NB4 (cell line): Measurements from ENCODE around the gene CFAP92.

Source experiments
- DNase-seq: peaks from one replicate; pipeline ENCODE4 v3.0.0; 2010; ENCODE audit warnings: low read depth
- H3K4me3 ChIP-seq: one replicate; pipeline ENCODE4 v1.5.1; 2011; ENCODE audit warnings: mild to moderate bottlenecking, low read depth, low read length, moderate library complexity
- MAX ChIP-seq: IDR thresholded peaks from 2 replicates; pipeline ENCODE4 v1.6.1; 2011; ENCODE audit warnings: low read depth, low read length
- MYC ChIP-seq: IDR thresholded peaks from 2 replicates; pipeline ENCODE4 v1.6.1; 2011; ENCODE audit warnings: low read depth, low read length
- POLR2A ChIP-seq: IDR thresholded peaks from 2 replicates; pipeline ENCODE4 v1.6.1; 2011; ENCODE audit warnings: mild to moderate bottlenecking; ENCODE audit not compliant: insufficient read length; ENCODE audit errors: extremely low read depth
- TF ChIP-seq, protein P1 (sequence below): IDR thresholded peaks from one replicate; pipeline ENCODE4 v1.5.1; 2012; ENCODE audit warnings: low read depth, low read length

Gene CFAP92

DNA sequence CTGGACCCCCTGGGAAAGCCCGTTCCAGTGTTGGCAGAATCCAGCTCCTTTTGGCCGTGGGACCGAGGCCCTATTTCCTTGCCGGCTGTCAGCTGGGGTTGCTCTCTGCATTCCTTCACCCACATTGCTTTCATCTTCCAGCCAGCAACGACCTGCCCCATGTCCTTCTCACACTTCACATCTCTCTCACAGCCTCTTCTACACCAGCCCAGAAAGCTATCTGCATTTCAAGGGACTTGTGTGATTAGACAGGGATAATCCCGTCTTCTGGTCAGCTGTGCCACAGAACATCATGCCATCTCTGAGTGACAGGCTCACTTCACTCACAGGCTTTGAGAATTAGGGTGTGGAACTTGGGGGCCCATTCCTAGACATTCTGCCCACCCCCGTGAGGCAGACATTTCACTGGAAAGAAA is 23.6 kb upstream of the CFAP92 start:
- DNase-seq: no peak
- H3K4me3 ChIP-seq: no peak overlapping the region
- TF ChIP-seq POLR2A (no peak), MAX (no peak), MYC (no peak)
- TF ChIP-seq, protein P1, sequence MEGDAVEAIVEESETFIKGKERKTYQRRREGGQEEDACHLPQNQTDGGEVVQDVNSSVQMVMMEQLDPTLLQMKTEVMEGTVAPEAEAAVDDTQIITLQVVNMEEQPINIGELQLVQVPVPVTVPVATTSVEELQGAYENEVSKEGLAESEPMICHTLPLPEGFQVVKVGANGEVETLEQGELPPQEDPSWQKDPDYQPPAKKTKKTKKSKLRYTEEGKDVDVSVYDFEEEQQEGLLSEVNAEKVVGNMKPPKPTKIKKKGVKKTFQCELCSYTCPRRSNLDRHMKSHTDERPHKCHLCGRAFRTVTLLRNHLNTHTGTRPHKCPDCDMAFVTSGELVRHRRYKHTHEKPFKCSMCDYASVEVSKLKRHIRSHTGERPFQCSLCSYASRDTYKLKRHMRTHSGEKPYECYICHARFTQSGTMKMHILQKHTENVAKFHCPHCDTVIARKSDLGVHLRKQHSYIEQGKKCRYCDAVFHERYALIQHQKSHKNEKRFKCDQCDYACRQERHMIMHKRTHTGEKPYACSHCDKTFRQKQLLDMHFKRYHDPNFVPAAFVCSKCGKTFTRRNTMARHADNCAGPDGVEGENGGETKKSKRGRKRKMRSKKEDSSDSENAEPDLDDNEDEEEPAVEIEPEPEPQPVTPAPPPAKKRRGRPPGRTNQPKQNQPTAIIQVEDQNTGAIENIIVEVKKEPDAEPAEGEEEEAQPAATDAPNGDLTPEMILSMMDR: no peak

- no peak overlapping the region for H3K4me3 ChIP-seq
- TF ChIP-seq, protein P1: no peak
- TF ChIP-seq MYC (no peak), MAX (no peak), POLR2A (no peak)
- DNase-seq: peak; percentile 37
Measured at GRCh38 chr3:129016720-129017483, 23.0 kb upstream of the CFAP92 start.

DNA sequence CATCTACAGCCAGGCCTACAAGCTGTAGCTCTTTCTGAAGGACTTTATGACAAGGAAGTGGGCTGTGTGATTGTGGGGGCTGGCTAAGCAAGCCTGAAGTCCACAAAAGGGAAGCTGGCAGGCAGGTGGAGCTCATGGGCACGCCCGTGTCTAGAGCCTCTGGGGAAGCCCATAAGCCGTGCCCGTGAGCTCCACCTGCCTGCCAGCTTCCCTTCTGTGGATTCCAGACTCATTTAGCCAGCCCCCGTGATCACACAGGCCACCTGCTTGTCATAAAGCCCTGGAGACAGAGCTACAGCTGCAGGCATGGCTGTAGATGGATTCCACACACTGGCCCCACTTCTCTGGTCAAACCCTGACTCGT is 22.5 kb upstream of the CFAP92 start:
- TF ChIP-seq, protein P1: peak; percentile 18
- 0 out of 2 replicates have a peak, but pooled peaks have one; percentile 34 for TF ChIP-seq MAX
- TF ChIP-seq POLR2A: no peak
- no peak for TF ChIP-seq MYC
- peak; percentile 78 for DNase-seq
- no peak overlapping the region for H3K4me3 ChIP-seq

DNA sequence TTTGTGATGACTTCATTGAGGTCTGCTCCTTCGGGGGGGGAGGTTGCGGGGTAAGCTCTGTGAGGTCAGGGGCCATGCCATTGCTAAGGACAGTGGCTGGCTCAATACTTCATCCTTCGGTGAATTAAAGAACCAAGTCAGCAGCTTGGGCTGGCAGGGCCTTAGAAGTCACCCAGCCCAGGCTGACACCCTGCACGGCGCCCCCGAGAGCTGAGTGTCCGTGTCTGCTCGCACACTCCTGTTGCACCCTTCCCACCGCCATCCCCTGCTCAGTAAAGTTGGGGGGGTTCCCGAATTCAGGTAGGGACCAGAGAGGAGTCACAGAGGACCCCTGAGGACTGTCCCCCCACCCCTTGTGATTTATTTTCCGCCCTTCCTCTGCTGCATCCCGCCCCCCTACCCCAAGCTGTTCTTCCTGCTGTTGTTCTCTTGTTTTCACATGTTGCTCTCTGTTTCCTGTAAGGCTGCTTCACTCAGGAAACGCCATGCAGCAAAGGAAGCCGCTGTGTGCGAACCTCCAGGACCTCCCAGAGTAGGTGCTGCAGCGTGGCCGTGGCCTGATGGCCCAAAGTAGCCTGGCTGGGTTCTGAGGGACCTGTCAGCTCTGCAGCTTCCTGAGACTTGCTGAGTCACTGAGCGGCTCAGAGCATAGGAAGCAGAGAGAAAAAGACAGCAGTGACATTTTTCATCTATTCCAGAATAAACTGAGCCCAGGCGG is 21.7 kb upstream of the CFAP92 start:
- DNase-seq: peak; percentile 52
- TF ChIP-seq MAX (no peak), MYC (no peak), POLR2A (no peak)
- TF ChIP-seq, protein P1: no peak
- H3K4me3 ChIP-seq: no peak overlapping the region

DNA sequence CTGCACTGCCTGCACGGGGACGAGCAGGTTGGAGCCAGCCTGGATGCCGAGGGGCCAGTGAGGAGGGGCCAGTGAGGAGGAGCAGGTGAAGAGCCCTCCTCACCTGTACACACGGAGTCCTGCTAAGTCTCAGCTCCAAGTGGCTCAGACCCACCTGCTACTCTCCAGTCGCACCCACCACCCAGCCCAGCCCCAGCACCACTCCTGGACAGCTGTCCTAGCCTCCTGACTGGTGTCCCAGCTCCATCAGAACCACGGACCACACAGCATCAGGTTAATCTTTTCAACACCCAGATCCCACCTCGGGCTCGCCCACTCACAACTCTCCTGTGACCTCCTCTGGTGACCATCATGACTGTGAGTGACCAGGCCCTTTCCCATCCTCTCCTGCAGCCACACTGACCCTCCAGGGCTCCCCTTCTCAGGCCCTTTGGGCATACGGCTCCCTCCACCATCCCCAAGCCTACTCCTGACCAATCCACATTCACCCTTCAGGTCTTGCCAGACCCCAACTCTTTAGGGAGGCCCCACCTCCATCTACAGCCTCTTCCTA is 21.0 kb upstream of the CFAP92 start:
- DNase-seq: no peak
- TF ChIP-seq POLR2A (no peak), MAX (no peak), MYC (no peak)
- TF ChIP-seq, protein P1: no peak
- H3K4me3 ChIP-seq: no peak overlapping the region
